Neural cell (in vitro differentiated cells): ENCODE results near the gene MRC1. TPM values are rescaled to one million over a fixed set of nuclear protein-coding genes. Genes with fewer than 3 reads are reported as not detected.

Source experiments
- H2AFZ ChIP-seq: fragments of 200-600, 300-800 bp; sonication (generic), shearing (Covaris generic); 2 replicates; pipeline ENCODE4 v1.6.0; 2014; ENCODE audit warnings: low read depth, mild to moderate bottlenecking, antibody characterized with exemption, low read length, moderate library complexity
- H3F3A ChIP-seq: fragments of 200-600 bp; shearing (Covaris generic); 2 replicates; pipeline ENCODE4 v1.6.1; 2016; ENCODE audit warnings: mild to moderate bottlenecking, moderate library complexity, mixed read lengths, antibody characterized with exemption, low read length; ENCODE audit not compliant: insufficient read depth, poor library complexity, severe bottlenecking
- H3K27ac ChIP-seq: fragments of 200-600, 300-800 bp; sonication (generic), shearing (Covaris generic); 2 replicates; pipeline ENCODE4 v1.5.1; 2014; ENCODE audit warnings: mild to moderate bottlenecking, low read length, moderate library complexity
- H3K27me3 ChIP-seq: fragments of 300-800, 200-600 bp; sonication (generic), shearing (Covaris generic); 2 replicates; pipeline ENCODE4 v1.6.0; 2014; ENCODE audit warnings: mild to moderate bottlenecking, low read depth, low read length, moderate library complexity; ENCODE audit not compliant: insufficient read depth
- H3K36me3 ChIP-seq: fragments of 300-800, 200-600 bp; sonication (generic), shearing (Covaris generic); 2 replicates; pipeline ENCODE4 v1.5.1; 2014; ENCODE audit warnings: mild to moderate bottlenecking, antibody characterized with exemption, low read length, moderate library complexity; ENCODE audit not compliant: insufficient read depth
- H3K4me2 ChIP-seq: fragments of 300-800, 200-600 bp; sonication (generic), shearing (Covaris generic); 2 replicates; pipeline ENCODE4 v1.6.0; 2014; ENCODE audit warnings: mild to moderate bottlenecking, low read length
- H3K4me3 ChIP-seq: fragments of 300-800, 200-600 bp; sonication (generic), shearing (Covaris generic); 2 replicates; pipeline ENCODE4 v1.5.1; 2014; ENCODE audit warnings: mild to moderate bottlenecking, low read length, moderate library complexity
- H3K79me2 ChIP-seq: fragments of 200-600 bp; shearing (Covaris generic); replicated peaks from 2 replicates; pipeline ENCODE4 v1.6.0; 2014; ENCODE audit warnings: mild to moderate bottlenecking, low read length, moderate library complexity; ENCODE audit not compliant: insufficient read depth
- H3K9ac ChIP-seq: fragments of 300-800, 200-600 bp; sonication (generic), shearing (Covaris generic); 2 replicates; pipeline ENCODE4 v1.6.1; 2016; ENCODE audit warnings: mild to moderate bottlenecking, low read length, mixed read lengths
- H3K9me2 ChIP-seq: fragments of 200-600 bp; shearing (Covaris generic); 2 replicates; pipeline ENCODE4 v1.6.1; 2016; ENCODE audit warnings: mild to moderate bottlenecking, low read length, mixed read lengths; ENCODE audit not compliant: insufficient read depth
- H3K9me3 ChIP-seq: fragments of 200-600, 300-800 bp; sonication (generic), shearing (Covaris generic); 2 replicates; pipeline ENCODE4 v1.6.1; 2016; ENCODE audit warnings: mild to moderate bottlenecking, mixed run types, low read length, moderate library complexity, mixed read lengths
- H4K20me1 ChIP-seq: fragments of 200-600 bp; shearing (Covaris generic); 2 replicates; pipeline ENCODE4 v1.6.1; 2016; ENCODE audit warnings: mild to moderate bottlenecking, mixed run types; ENCODE audit not compliant: insufficient read depth
- CTCF ChIP-seq: fragments of 450-650 bp; IDR thresholded peaks from 2 replicates; pipeline ENCODE4 v1.5.1; 2014; ENCODE audit warnings: antibody characterized with exemption, mild to moderate bottlenecking, moderate library complexity; ENCODE audit not compliant: poor library complexity, severe bottlenecking
- EP300 ChIP-seq: fragments of 450-650 bp; conservative IDR thresholded peaks from 2 replicates; pipeline ENCODE4 v1.6.1; 2014; ENCODE audit warnings: antibody characterized with exemption, mild to moderate bottlenecking, moderate library complexity; ENCODE audit not compliant: poor library complexity, severe bottlenecking
- EZH2 ChIP-seq: fragments of 200-600, 300-800 bp; shearing (Covaris generic), sonication (generic); IDR thresholded peaks from 2 replicates; pipeline ENCODE4 v1.6.1; 2014; ENCODE audit warnings: antibody characterized with exemption, low read length, borderline replicate concordance, mild to moderate bottlenecking; ENCODE audit not compliant: insufficient read depth, poor library complexity, severe bottlenecking
- MXI1 ChIP-seq: fragments of 450-650 bp; conservative IDR thresholded peaks from 2 replicates; pipeline ENCODE4 v1.6.1; 2014; ENCODE audit warnings: antibody characterized with exemption, mild to moderate bottlenecking; ENCODE audit not compliant: poor library complexity, severe bottlenecking
- POLR2AphosphoS5 ChIP-seq: IDR thresholded peaks from 2 replicates; pipeline ENCODE4 v1.6.1; 2012
- RAD21 ChIP-seq: fragments of 450-650 bp; conservative IDR thresholded peaks from 2 replicates; pipeline ENCODE4 v1.6.1; 2014; ENCODE audit warnings: antibody characterized with exemption, mild to moderate bottlenecking, moderate library complexity
- REST ChIP-seq: IDR thresholded peaks from 2 replicates; pipeline ENCODE4 v1.6.1; 2012; ENCODE audit warnings: borderline replicate concordance
- SMC3 ChIP-seq: fragments of 450-650 bp; conservative IDR thresholded peaks from 2 replicates; pipeline ENCODE4 v1.6.1; 2014; ENCODE audit warnings: antibody characterized with exemption, mild to moderate bottlenecking, moderate library complexity; ENCODE audit not compliant: poor library complexity
- TAF1 ChIP-seq: IDR thresholded peaks from 2 replicates; pipeline ENCODE4 v1.6.1; 2012; ENCODE audit warnings: low read depth
- polyA plus RNA-seq: library from polyadenylated mRNA; depleted of rRNA; stranded (reverse); fragments of >200 nt; gene quantifications from 2 replicates; pipeline ENCODE4 v1.2.3, GENCODE V29; 2014

Gene MRC1
- polyA plus RNA-seq, 1 donor from 2014 or later, result not detected

GRCh38 chr10:17838080-17838648, 29.0 kb downstream of the MRC1 start:
- H3K9me2 ChIP-seq, result no peaks in the 10 kb centered on the region
- no peaks in the 10 kb centered on the region for H3K79me2 ChIP-seq
- H3K4me3 ChIP-seq, result no peak overlapping the region
- no peaks in the 10 kb centered on the region for H3F3A ChIP-seq
- no peak overlapping the region for H3K27ac ChIP-seq
- no peak overlapping the region for H3K9ac ChIP-seq
- H4K20me1 ChIP-seq, result no peaks in the 10 kb centered on the region
- no peak for TF ChIP-seq CTCF
- no peak for TF ChIP-seq EP300
- no peak for TF ChIP-seq REST
- TF ChIP-seq TAF1, result no peak
- no peak for TF ChIP-seq MXI1
- no peak for TF ChIP-seq POLR2AphosphoS5
- TF ChIP-seq SMC3, result no peak
- TF ChIP-seq RAD21, result no peak
- TF ChIP-seq EZH2, result no peak
- H3K4me2 ChIP-seq, result no peak overlapping the region
- no peak overlapping the region for H2AFZ ChIP-seq
- H3K9me3 ChIP-seq, result no peaks in the 10 kb centered on the region
- H3K27me3 ChIP-seq, result no peaks in the 10 kb centered on the region
- H3K36me3 ChIP-seq, result no peaks in the 10 kb centered on the region

GRCh38 chr10:17841050-17841449, 31.9 kb downstream of the MRC1 start:
- no peak for TF ChIP-seq EZH2
- no peak for TF ChIP-seq SMC3
- Histone ChIP-seq H2AFZ (no peak overlapping the region), H3K9ac (no peak overlapping the region), H3K27me3 (no peaks in the 10 kb centered on the region), H3K4me3 (no peak overlapping the region), H3K36me3 (no peaks in the 10 kb centered on the region), H3K27ac (no peak overlapping the region), H3K79me2 (no peaks in the 10 kb centered on the region), H3K9me3 (no peaks in the 10 kb centered on the region), H3F3A (no peaks in the 10 kb centered on the region), H3K4me2 (no peak overlapping the region), H4K20me1 (no peaks in the 10 kb centered on the region), H3K9me2 (no peaks in the 10 kb centered on the region)

- TF ChIP-seq EZH2 (no peak), EP300 (no peak), POLR2AphosphoS5 (no peak), SMC3 (no peak), RAD21 (no peak), CTCF (no peak), TAF1 (no peak), REST (no peak), MXI1 (no peak)
- Histone ChIP-seq H3F3A (no peaks in the 10 kb centered on the region), H2AFZ (no peak overlapping the region), H3K36me3 (no peaks in the 10 kb centered on the region), H4K20me1 (no peaks in the 10 kb centered on the region), H3K9ac (no peak overlapping the region), H3K4me3 (no peak overlapping the region), H3K9me3 (no peaks in the 10 kb centered on the region), H3K4me2 (no peak overlapping the region), H3K27ac (no peak overlapping the region), H3K79me2 (no peaks in the 10 kb centered on the region), H3K27me3 (no peaks in the 10 kb centered on the region), H3K9me2 (no peaks in the 10 kb centered on the region)
Measured at GRCh38 chr10:17842641-17843040, 33.5 kb downstream of the MRC1 start.
